Gastrocnemius medialis (tissue), 4 donors: ENCODE measurements around the gene SLC29A3.

Source experiments
- CTCF ChIP-seq, 5 experiments: fragments of 450-650 bp in 3 of 5; fragments of 200-600 bp in 2 of 5; sonication (generic) in 2 of 5; IDR thresholded peaks in 4 of 5; conservative IDR thresholded peaks in 1 of 5; 1 replicate in 4 of 5; 2 replicates in 1 of 5; pipeline ENCODE4 v1.5.1; 2016 to 2019; ENCODE audit warnings: antibody characterized with exemption in 5 of 5, mild to moderate bottlenecking in 3 of 5, moderate library complexity in 3 of 5
- POLR2A ChIP-seq, 2 donors: fragments of 450-650 bp; IDR thresholded peaks; one replicate each; pipeline ENCODE4 v1.6.1; 2017; ENCODE audit warnings: antibody characterized with exemption in 2 of 2, mild to moderate bottlenecking in 2 of 2, moderate library complexity in 2 of 2

GRCh38 chr10:71316786-71317160 lies 2.3 kb upstream of the SLC29A3 start:
- TF ChIP-seq CTCF (IDR thresholded peaks at IDR 0.05 in 4 of 5, conservative IDR thresholded peaks at IDR 0.05 in 1 of 5): no peak
- TF ChIP-seq POLR2A (IDR thresholded peaks at IDR 0.05): no peak
